Nephron (organoid): Measurements from ENCODE around the gene WDR45B.

Source experiments
- H3K27ac Mint-ChIP-seq, 3 experiments: 2 replicates each; pipeline ENCODE4 v1.8.0; 2020; ENCODE audit warnings: mixed read lengths in 3 of 3, mild to moderate bottlenecking in 2 of 3, moderate library complexity in 1 of 3
- H3K27me3 Mint-ChIP-seq: 2 replicates; pipeline ENCODE4 v1.8.0; 2021; ENCODE audit warnings: low read depth, mild to moderate bottlenecking, moderate library complexity, mixed read lengths
- H3K36me3 Mint-ChIP-seq: 2 replicates; pipeline ENCODE4 v1.8.0; 2020; ENCODE audit warnings: low read depth, mixed read lengths
- H3K4me1 Mint-ChIP-seq: 2 replicates; pipeline ENCODE4 v1.8.0; 2020; ENCODE audit warnings: mixed read lengths
- H3K4me3 Mint-ChIP-seq, 3 experiments: 2 replicates each; pipeline ENCODE4 v1.8.0; 2020; ENCODE audit warnings: mild to moderate bottlenecking in 3 of 3, mixed read lengths in 3 of 3, moderate library complexity in 2 of 3
- H3K9me3 Mint-ChIP-seq: 2 replicates; pipeline ENCODE4 v1.8.0; 2020; ENCODE audit warnings: mixed read lengths
- CTCF ChIP-seq, 3 experiments: fragments of 200-600 bp; sonication (generic); IDR thresholded peaks; one replicate each; pipeline ENCODE4 v1.5.0; 2021; ENCODE audit warnings: antibody characterized with exemption in 3 of 3; ENCODE audit not compliant: unreplicated experiment in 3 of 3

The WDR45B gene

GRCh38 chr17:82602487-82602886, 45.8 kb downstream of the WDR45B start:
- no peak overlapping the region for H3K4me3 Mint-ChIP-seq
- no peak for TF ChIP-seq CTCF (IDR thresholded peaks at IDR 0.05; ENCODE audit: unreplicated experiment in 3 of 3)
- H3K27ac Mint-ChIP-seq: peak overlapping the region in 2 of 3 experiments; percentile 35 to 43
- no peaks in the 10 kb centered on the region for H3K27me3 Mint-ChIP-seq
- H3K4me1 Mint-ChIP-seq: peaks cover 39% of the 10 kb centered on the region
- H3K9me3 Mint-ChIP-seq: no peaks in the 10 kb centered on the region
- peaks cover 74% of the 10 kb centered on the region for H3K36me3 Mint-ChIP-seq

GRCh38 chr17:82601447-82602000, 46.7 kb downstream of the WDR45B start:
- Mint-ChIP-seq H3K4me3 (no peak overlapping the region), H3K27me3 (no peaks in the 10 kb centered on the region), H3K4me1 (peaks cover 39% of the 10 kb centered on the region), H3K9me3 (no peaks in the 10 kb centered on the region), H3K36me3 (peaks cover 76% of the 10 kb centered on the region), H3K27ac (no peak overlapping the region)
- no peak for TF ChIP-seq CTCF (IDR thresholded peaks at IDR 0.05; ENCODE audit: unreplicated experiment in 3 of 3)

DNA sequence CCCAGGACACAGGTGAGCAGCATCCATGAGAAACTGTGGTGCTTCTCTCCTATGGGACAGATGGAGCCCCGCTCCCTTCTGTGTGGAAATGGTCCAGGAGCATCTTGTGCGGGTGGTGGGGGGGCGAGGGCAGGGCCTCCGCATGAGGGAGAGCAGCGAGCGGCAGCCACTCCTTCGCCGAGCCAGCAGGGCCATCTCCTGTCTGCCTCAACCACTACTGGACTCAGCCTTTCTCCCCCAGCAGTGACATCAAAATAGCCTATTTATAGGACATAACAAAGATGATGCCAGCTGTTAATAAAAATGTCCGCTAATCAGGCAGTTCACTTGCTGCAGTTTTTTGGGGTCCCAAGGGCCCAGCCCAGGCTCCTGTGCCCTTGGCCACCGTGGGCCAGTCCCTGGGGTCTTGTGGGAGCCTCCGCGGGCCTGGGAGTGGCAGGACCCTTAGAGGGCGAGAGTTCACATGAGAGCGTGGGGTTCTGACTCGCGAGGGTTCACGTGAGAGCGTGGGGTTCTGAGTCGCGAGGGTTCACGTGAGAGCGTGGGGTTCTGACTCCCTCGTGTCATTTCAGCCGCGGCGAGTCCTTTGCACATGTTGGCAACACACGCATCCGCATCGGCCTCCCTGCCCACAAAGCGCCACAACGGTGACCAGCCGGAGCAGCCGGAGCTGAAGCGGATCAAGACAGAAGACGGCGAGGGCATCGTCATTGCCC, 47.4 kb downstream of the WDR45B start:
- H3K27ac Mint-ChIP-seq: peak overlapping the region in 1 of 3 experiments; percentile 28
- no peak for TF ChIP-seq CTCF (IDR thresholded peaks at IDR 0.05; ENCODE audit: unreplicated experiment in 3 of 3)
- H3K27me3 Mint-ChIP-seq: no peaks in the 10 kb centered on the region
- no peaks in the 10 kb centered on the region for H3K9me3 Mint-ChIP-seq
- H3K36me3 Mint-ChIP-seq: peaks cover 75% of the 10 kb centered on the region
- H3K4me1 Mint-ChIP-seq: peaks cover 38% of the 10 kb centered on the region
- no peak overlapping the region for H3K4me3 Mint-ChIP-seq

GRCh38 chr17:82599674-82600661, 48.3 kb downstream of the WDR45B start:
- Mint-ChIP-seq H3K27ac (no peak overlapping the region), H3K36me3 (peaks cover 67% of the 10 kb centered on the region), H3K4me3 (no peak overlapping the region), H3K9me3 (no peaks in the 10 kb centered on the region), H3K4me1 (peaks cover 29% of the 10 kb centered on the region), H3K27me3 (no peaks in the 10 kb centered on the region)
- no peak for TF ChIP-seq CTCF (IDR thresholded peaks at IDR 0.05; ENCODE audit: unreplicated experiment in 3 of 3)

DNA sequence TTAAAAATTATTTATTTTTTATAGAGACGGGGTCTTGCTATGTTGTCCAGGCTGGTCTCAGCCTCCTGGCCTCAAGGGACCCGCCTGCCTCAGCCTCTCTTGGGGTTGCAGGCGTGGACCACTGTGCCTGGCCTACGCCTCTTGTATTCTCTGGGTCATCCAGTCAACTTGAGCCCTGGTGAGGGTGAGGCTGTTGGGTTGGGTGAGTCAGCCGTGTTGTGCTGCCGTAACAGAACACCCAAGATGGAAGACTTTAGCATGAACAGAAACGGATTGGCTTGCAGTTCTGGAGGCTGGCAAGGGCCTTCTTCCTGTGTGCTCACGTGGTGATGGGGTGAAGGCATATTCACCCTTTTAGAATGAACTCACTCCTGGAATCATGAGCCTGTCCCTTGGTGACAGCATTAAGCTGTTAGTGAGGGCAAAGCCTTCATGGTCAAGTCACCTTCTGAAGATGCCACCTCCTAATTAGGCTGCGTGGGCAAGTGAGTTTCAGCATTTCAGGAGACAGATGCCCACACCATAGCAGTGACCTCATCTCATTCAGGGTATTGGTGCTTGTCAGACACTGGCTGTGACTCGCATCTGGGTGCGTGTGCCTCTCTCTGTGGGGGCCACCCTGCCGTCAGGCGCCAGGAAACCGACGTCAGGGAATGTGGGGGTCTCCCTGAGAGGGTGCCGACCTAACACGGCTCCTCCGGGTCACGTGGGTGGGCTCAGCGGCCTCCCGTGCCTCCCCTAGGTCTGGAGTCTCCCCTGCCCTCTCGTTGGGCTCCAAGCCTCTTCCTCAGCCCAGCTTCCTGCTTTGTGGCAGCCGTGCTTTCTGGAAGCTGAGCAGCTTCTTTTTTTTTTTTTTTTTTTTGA, 49.8 kb downstream of the WDR45B start:
- TF ChIP-seq CTCF (IDR thresholded peaks at IDR 0.05; ENCODE audit: unreplicated experiment in 3 of 3): no peak
- peaks cover 22% of the 10 kb centered on the region for H3K4me1 Mint-ChIP-seq
- H3K36me3 Mint-ChIP-seq: peaks cover 57% of the 10 kb centered on the region

More for the DNA sequence above, 49.8 kb downstream of the WDR45B start:
- Mint-ChIP-seq H3K9me3 (no peaks in the 10 kb centered on the region), H3K4me3 (no peak overlapping the region), H3K27ac (no peak overlapping the region), H3K27me3 (no peaks in the 10 kb centered on the region)
